IPS-NIHi7 (cell line): ENCODE data around the gene SYCN.
"Not testable (repeated sequence)": the region's sequence is repeated elsewhere in the genome, so short reads cannot be mapped to it uniquely, and the experiment has no call there.

Source experiments
- DNase-seq: peaks from one replicate; pipeline ENCODE4 v3.0.0; 2012; ENCODE audit warnings: mixed read lengths; ENCODE audit errors: extremely low spot score

SYCN gene, protein sequence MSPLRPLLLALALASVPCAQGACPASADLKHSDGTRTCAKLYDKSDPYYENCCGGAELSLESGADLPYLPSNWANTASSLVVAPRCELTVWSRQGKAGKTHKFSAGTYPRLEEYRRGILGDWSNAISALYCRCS

GRCh38 chr19:39203372-39204341 is at the start of gene SYCN:
Gene SYCN, minus strand, starts transcription at chr19:39204263. Its CDS starts 9 bp downstream, at chr19:39204254.
- DNase-seq = no peak

- DNase-seq = no peak
Observed at GRCh38 chr19:39253374-39254149, 49.5 kb upstream of the SYCN start.

GRCh38 chr19:39252458-39252857 is 48.4 kb upstream of the SYCN start:
- DNase-seq = no peak

DNA sequence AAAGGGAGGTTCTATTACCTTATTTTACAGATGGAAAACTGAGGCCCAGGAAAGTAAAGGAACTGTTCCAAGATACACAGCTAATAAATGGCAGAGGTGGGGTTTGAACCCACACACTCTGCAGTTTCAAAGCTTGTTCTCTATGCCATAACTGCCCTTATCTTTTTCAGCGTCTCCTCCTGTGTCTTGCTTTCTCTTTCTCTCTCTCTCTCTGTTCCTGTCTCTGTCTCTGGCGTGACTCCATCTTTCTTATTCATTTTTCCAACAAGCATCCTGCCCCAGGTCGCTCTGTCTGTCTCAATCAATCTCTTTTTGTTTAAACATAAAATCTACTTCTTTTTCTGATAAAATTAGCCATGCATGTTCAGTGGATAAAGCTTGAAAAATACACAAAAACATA is 47.8 kb upstream of the SYCN start:
- no peak for DNase-seq

DNA sequence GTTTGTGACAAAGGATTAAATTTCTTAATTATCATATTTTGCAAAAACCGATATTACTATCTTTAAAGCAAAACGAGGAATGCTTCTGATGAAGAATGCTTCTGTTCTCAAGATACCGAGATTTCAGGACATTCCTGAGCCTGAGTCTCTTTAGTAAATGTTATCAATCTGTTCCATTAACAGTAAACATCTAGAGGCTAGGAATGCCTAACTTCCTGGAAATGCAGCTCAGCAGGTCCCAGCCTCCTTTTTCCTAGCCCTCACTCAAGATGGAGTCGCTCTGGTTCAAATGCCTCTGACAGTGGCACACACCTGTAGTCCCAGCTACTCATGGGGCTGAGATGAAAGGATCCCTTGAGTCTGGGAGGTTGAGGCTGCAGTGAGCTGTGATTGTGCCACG is 47.0 kb upstream of the SYCN start:
- DNase-seq = no peak

- DNase-seq = no peak
Observed at GRCh38 chr19:39248806-39249205, 44.7 kb upstream of the SYCN start, which contains the start of gene IFNL4. Gene IFNL4, minus strand, starts transcription at chr19:39248856.

DNA sequence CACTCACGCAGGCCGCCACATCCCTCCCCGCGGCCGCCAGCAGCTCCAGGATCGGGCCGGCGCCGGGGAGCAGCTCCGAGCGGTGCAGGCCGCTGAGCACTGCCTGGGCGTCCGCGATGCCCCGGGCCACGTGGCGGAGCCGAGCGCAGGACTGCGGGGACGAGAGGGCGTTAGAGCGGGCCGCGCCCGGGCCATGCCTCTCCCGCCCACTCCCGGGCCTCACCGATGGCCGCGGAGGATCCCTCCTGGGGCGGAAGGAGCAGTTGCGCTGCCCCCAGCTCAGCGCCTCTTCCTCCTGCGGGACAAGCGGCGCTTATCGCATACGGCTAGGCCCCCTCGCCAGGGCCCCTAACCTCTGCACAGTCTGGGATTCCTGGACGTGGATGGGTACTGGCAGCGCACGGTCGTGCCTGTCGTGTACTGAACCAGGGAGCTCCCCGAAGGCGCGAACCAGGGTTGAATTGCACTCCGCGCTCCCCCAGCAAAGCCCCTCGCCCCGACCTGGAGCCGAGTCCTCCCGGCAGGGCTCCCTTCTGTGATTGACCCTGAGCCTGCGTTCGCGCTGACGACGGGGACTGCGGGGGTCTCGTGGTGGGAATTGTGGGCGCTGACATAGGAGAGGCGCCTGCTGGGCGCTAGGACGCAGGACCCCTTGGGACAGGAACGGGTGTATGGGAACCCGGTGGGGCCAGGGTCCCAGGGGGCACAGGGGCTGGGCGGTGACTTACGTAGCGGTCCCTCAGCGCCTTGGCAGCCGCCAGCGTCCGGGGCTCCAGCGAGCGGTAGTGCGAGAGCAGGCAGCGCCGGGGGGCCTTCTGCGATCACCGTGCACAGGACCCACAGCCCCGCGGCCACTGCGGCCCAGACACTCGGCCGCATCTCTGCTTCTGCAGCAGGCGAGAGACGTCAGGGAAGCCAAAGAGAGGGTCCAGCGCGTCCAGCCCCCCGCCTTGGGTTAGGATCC is 43.9 kb upstream of the SYCN start:
- DNase-seq = peak; percentile 50

DNA sequence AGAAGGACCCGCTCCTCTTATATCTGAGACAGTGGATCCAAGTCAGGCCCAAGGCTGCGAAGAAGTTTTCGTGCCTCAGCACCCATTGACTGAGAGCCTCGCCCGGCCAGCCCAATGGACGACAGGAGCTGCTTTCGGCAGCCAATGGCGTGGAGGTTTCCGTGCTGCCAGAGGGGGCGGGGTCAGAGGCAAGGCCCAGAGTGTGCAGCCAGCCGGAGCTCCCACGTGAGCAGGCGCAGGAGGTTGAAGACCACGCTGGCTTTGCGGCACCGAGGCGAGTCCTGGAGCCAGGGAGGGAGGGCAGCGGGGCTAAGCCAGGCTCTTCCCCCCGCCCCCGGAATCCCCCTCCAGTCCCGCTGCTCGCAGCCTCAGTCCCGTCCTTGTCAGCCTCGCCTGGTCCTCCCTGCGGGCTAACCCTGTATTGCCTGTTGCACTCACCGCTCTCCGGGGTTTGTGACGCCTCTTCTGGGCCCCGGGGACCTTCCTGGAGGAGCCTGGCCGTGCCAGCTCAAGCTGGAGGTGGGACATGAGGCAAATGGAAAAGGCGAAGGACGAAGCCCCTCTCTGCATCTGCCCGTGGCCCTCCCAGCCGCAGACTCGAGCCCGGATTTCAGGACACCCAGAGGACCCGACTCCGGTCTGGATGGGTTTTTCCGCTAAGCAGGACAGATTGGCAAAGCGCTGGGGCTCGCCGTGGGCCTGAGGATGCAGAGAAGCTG is 43.0 kb upstream of the SYCN start:
- peak; percentile 79 for DNase-seq

DNA sequence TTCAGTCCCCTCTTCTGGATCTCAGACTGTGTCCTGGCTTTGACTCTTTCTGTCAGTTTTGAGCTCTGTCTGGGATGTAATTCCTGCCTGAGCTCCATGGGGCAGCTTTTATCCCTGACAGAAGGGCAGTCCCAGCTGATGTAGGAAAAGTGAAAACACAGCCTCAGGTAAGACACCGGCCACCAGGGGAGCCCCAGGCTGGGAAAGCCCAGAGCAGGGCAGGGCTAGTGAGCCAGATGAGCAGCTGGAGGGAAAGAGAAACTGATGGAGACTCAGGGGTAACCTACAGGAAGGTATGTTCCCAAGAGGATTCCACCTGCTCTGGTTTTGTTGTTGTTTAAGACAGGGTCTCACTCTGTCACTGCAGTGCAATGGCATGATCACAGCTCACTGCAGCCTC is 41.1 kb upstream of the SYCN start:
- DNase-seq = not testable (repeated sequence)

- not testable (repeated sequence) for DNase-seq
Observed at GRCh38 chr19:39244410-39245100, 40.5 kb upstream of the SYCN start, which contains the start of gene IFNL3. Gene IFNL3, minus strand, starts transcription at chr19:39245006. Its CDS starts 39 bp downstream, at chr19:39244967.

GRCh38 chr19:39243741-39244140 is 39.7 kb upstream of the SYCN start:
- not testable (repeated sequence) for DNase-seq

DNA sequence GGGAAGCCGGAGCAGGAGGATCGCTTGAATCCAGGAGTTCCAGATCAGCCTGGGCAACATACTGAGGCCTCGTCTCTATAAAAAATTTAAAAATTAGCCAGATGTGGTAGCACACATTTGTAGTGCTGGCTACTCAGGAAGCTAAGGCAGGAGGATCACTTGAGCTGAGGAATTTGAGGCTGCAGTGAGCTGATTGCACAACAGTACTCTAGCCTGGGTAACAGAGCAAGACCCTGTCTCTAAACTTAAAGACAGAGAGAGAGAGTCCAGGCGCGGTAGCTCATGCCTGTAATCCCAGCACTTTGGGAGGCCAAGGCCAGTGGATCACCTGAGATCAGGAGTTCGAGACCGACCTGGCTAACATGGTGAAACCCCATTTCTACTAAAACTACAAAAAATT is 36.4 kb upstream of the SYCN start:
- no peak for DNase-seq

DNA sequence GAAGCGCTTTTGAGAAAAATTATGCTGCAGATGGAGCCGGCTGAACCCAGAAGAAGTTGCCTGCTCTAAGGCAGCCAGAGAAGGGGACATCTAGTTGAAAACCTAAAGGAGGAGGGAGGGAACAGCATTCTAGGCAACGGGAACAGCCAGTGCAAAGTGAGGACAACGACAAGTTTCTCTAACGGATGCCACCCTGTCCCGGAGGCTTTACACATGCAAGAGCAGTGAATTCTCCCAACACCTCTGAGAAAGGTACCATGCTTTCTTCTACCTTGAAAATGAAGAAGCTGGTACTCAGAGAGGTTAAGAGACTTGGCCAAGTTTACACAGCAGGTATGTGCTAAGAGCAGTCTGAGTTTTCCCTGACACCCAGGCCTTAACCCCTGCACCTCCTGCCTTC is 34.9 kb upstream of the SYCN start:
- DNase-seq = no peak

- no peak for DNase-seq
Observed at GRCh38 chr19:39238209-39238608, 34.1 kb upstream of the SYCN start.

DNA sequence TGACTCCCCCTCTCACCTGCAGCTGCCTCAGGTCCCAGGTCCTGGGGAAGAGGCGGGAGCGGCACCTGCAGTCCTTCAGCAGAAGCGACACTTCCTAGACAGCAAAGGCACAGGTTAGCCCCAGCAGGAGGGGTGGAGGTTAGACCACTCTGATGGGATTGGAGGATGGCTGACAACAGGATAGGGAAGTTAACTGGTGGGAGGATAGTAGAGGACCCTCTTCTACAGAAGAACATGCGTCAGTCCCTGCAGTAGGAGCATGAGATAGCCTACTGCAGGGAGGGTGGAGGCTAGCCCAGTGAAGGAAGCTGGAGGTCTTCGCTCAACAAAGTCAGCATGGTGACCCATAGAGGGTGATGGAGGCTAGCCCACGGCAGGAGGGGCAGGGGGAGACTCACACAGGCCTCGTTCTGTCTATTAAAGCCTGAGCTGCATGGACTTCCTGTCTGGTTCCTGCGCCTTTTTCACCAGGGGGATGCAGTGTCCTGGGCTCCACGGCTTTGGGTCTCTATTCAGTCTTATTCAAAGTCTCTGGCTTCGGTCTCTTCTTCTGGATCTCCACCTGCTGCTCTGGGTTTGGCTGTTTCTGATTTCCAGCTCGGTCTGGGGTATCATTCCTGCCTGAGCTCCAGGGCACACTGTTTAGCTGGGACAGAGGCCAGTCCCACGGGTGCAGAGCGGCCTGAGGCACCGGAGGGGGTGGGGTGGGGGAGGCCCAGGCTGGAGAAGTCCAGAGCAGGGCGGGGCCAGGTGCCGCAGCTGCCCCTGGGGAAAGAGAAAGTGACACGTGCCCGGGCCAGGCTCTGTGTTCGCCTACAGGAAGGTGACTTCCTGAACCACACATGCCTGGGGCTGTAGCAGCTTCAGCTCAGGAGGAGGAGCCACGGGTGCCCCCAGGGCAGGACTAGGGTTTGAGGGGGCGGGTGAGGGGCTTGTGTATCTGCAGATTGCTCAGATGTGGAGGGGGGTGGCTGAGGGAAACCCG is 33.4 kb upstream of the SYCN start:
- no peak for DNase-seq

- DNase-seq = no peak
Observed at GRCh38 chr19:39236527-39236926, 32.5 kb upstream of the SYCN start.

DNA sequence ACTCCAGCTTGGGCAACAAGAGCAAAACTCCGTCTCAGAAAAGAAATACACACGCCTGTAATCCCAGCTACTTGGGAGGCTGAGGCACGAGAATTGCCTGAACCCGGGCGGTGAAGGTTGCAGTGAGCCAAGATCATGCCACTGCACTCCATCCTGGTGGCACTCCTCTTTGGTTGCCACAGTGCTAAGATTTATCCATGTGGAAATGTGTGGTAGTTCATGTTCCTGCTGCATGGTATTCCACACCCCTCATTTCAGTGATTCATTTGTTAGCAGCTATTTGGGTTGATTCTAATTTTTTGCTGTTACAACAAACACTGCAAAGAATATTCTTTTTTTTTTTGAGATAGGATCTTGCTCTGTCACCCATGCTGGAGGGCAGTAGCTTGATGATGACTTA is 28.6 kb upstream of the SYCN start:
- no peak for DNase-seq

DNA sequence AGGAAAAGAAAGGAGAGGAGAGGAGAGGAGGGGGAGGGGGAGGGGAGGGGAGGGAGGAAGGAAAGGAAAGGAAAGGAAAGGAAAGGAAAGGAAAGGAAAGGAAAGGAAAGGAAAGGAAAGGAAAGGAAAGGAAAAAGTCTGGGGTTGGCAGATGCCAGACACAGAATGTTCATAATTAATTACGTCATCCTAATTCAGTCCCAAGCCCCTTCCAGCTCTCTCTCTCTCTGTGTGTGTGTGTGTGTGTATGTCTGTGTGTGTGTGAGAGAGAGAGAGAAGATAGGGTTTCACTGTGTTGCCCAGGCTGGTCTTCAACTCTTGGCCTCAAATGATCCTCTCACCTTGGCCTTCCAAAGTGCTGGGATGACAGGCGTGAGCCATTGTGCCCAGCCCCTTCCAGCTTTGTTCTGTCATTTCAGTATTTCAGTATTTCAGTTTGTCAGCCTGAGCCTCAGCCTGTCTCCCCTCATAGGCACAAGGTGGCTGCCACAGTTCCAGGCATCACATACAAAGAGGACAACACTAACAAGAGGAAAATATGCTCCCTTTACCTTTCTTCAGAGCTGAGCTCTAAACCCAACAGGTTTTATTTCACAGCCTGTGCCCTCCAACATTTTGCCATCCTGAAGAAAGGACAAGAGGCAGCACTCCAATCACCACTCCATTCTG is 26.2 kb upstream of the SYCN start:
- no peak for DNase-seq
